ENCODE results near the gene TMEM191C. TPM values are rescaled to one million over a fixed set of nuclear protein-coding genes. Genes with fewer than 3 reads are reported as not detected.
"Not testable (repeated sequence)": the region's sequence is repeated elsewhere in the genome, so short reads cannot be mapped to it uniquely, and the experiment has no call there.

Gene TMEM191C
- total RNA-seq, 1 experiment from 2014 or later = 4.0 TPM

DNA sequence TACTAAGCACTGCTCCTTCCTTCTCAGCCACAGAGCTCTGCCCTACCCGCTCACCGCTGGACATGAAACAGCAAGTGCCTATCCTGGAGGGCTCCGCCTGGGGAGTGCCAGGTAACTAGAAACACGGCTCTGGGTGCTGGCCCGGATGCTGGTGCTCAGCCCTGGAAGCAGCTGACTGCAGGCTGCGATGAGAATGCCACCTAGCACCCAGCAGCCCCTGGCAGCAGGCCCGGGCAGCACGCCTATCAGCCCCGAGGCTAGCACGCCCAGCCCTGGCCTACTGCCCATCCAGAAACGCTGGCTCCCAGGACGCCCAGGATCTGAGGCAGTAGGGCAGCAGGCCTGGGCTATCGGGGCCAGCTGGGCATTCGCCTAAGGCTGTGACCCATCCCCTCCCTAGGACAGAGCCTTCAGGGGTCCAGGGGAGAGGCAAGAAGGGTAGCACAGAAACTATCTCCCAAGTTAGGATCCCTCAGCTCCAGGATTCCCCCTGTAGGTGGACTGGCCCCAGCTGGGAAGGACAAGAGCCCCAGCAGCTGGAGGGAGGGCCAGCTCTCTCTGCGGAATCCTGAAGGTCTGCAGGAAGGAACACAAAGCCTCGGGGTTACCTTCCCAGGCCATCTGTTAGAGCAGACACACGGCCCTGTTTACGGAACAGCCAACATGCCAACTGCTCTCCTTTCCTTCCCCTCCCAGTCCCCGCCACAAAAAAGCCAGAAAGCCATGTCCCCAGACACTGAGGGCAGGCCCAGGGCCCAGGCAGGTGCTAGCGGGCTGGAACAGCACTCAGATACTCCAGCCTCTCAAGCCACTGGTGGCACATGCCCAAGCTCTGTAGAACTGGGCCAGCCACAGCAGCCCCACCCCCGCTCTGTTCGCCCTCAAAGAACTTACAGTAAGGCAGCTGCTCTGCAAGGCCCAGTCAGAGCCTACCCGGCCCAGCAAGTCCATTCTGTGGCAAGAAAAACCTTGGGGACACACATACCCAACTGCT is 26.9 kb downstream of the TMEM191C start:
- H3K27ac ChIP-seq; H3K36me3 ChIP-seq (ENCODE audit: low read depth); CTCF ChIA-PET; H3K4me1 ChIP-seq (replicated peaks; ENCODE audit: insufficient read depth); H3K4me3 ChIP-seq; H3K27me3 ChIP-seq (ENCODE audit: insufficient read depth, low read depth); H4K20me1 ChIP-seq (ENCODE audit: insufficient read depth); H3K79me2 ChIP-seq (ENCODE audit: low read depth); H3F3A ChIP-seq (ENCODE audit: insufficient read depth, low read depth); H2AFZ ChIP-seq; intact Hi-C loops (cut with micrococcal nuclease; ENCODE audit: unreplicated experiment); BruUV-seq (replicated peaks); POLR2A ChIA-PET (ENCODE audit: unreplicated experiment); DNase-seq; H3K9me2 ChIP-seq (ENCODE audit: insufficient read depth); H3K9me3 ChIP-seq (ENCODE audit: insufficient read depth, low read depth); H3K4me2 ChIP-seq: not testable (repeated sequence)

DNA sequence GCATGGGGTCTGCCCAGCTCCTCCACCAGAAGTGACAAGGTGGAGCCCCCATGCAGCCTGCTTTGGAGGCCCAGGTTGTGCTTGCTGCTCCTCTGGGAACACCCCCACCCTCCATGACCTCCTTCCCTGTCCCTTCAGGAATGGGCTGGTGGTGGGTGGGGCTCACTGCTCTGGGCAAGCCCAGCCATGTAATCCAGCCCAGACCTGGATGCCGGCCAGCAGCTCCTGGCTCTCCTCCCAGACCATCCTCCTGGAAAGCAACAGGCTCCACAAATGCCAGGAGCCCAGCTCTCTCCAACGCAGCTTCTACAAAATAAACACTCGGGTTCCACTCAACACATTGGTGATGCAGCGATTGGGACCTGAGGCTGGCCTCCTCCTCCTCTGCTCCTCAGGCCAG is 30.8 kb downstream of the TMEM191C start:
- H3K27me3 ChIP-seq (ENCODE audit: insufficient read depth, low read depth); H3K9me3 ChIP-seq (ENCODE audit: insufficient read depth, low read depth); POLR2A ChIA-PET (ENCODE audit: unreplicated experiment); H3K9me2 ChIP-seq (ENCODE audit: insufficient read depth); H3K4me2 ChIP-seq; H2AFZ ChIP-seq; H3K79me2 ChIP-seq (ENCODE audit: low read depth); H3F3A ChIP-seq (ENCODE audit: insufficient read depth, low read depth); H3K4me3 ChIP-seq; H3K4me1 ChIP-seq (replicated peaks; ENCODE audit: insufficient read depth); H3K36me3 ChIP-seq (ENCODE audit: low read depth); H3K27ac ChIP-seq; DNase-seq; H4K20me1 ChIP-seq (ENCODE audit: insufficient read depth); CTCF ChIA-PET; BruUV-seq (replicated peaks); intact Hi-C loops (cut with micrococcal nuclease; ENCODE audit: unreplicated experiment): not testable (repeated sequence)

DNA sequence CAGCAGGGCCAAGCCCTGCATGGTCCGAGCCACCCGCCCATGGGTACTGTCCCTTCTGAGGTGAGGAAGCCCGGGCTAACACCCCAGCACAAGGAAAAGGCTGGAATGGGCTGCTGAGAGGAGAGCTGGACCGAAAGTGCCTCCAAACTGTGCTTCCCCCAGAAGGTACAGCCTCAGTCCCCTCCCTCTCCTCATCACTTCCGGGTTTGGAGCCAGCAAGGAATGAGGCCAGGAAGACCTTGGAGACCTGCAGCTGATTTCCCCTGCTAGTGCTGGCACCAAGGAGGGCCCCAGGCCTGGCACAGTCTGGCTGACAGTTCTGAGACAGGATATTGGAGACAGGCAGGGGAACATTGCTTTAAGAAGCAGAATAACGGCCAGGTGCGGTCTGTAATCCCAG is 31.3 kb downstream of the TMEM191C start:
- intact Hi-C loops (cut with micrococcal nuclease; ENCODE audit: unreplicated experiment); BruUV-seq (replicated peaks); H3K9me3 ChIP-seq (ENCODE audit: insufficient read depth, low read depth): not testable (repeated sequence)

DNA sequence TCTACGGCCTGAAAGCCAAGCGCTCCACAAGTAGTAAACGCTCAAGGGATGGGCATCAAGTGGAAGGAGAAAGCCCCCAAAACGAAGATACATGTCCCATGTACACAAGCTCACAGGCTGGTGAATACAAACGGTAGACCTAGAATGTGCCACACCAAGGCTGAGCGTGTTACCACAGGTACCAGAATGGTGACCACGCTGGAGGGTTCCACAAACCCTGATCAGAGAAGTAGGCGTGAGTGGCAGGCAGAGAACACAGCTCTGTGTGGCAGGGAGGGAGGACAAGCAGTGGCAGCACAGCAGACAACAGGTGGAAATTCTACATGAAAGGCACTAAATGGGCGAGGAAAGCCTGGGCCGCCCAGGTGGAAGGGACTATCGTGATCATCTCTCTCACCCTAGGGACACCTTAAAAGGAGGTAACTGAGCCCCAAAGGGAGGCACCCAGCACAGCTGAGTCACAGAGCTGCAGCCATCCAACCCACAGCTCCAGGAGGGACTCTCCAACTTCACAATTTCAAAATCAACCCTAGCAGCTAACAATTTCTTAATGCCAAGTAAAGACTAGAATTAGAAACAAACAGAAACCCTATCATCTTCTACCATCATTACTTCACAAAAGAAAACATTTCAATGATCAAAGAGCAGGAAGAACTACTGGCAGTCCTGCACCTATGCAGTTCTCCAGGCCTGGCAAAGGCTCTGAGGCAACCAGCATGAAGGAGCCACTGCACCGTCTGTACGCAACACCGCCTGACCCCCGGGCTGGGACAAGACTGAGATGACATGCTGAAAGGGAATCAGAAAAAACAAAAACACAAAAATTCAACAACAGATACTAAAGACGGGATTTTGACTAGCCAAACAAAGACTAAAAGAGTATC is 32.7 kb downstream of the TMEM191C start:
- CTCF ChIA-PET; H3K79me2 ChIP-seq (ENCODE audit: low read depth); BruUV-seq (replicated peaks): not testable (repeated sequence)

More for the DNA sequence above, 31.3 kb downstream of the TMEM191C start:
- H3K4me1 ChIP-seq (replicated peaks; ENCODE audit: insufficient read depth); H3K79me2 ChIP-seq (ENCODE audit: low read depth); H3K27me3 ChIP-seq (ENCODE audit: insufficient read depth, low read depth); H3K4me3 ChIP-seq; H4K20me1 ChIP-seq (ENCODE audit: insufficient read depth); H3K27ac ChIP-seq; H3K4me2 ChIP-seq; H3K36me3 ChIP-seq (ENCODE audit: low read depth); DNase-seq; H3K9me2 ChIP-seq (ENCODE audit: insufficient read depth); CTCF ChIA-PET; POLR2A ChIA-PET (ENCODE audit: unreplicated experiment); H2AFZ ChIP-seq; H3F3A ChIP-seq (ENCODE audit: insufficient read depth, low read depth): not testable (repeated sequence)

DNA sequence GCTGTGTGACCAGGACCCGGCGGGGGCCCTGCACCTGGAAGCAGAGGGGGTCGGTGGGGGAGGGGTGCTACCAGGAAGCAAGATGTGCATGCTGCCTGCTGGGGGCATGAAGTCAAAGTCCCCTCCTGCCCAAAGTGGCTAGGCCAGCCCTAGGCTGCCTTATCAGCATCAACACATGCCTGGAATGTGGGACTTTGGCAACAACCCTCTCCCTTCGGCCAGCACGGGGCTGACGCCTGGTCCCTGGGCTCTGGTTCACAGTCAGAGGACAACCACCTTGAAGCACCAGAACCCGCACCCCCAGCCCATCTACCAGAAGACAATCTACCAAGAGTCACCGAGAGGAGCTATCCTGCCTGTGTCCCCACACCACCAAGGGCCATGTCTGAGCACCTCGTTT is 43.2 kb downstream of the TMEM191C start:
- H3K79me2 ChIP-seq (ENCODE audit: low read depth); DNase-seq; H3F3A ChIP-seq (ENCODE audit: insufficient read depth, low read depth); BruUV-seq (replicated peaks); intact Hi-C loops (cut with micrococcal nuclease; ENCODE audit: unreplicated experiment); CTCF ChIA-PET; H3K36me3 ChIP-seq (ENCODE audit: low read depth); H4K20me1 ChIP-seq (ENCODE audit: insufficient read depth); H3K9me2 ChIP-seq (ENCODE audit: insufficient read depth); H3K27me3 ChIP-seq (ENCODE audit: insufficient read depth, low read depth); H3K27ac ChIP-seq; H3K4me3 ChIP-seq; H3K9me3 ChIP-seq (ENCODE audit: insufficient read depth, low read depth); POLR2A ChIA-PET (ENCODE audit: unreplicated experiment); H3K4me2 ChIP-seq; H2AFZ ChIP-seq; H3K4me1 ChIP-seq (replicated peaks; ENCODE audit: insufficient read depth): not testable (repeated sequence)

More for the DNA sequence above, 32.7 kb downstream of the TMEM191C start:
- intact Hi-C loops (cut with micrococcal nuclease; ENCODE audit: unreplicated experiment); H2AFZ ChIP-seq; H3K4me2 ChIP-seq; H3K4me3 ChIP-seq; H3K9me2 ChIP-seq (ENCODE audit: insufficient read depth); H3F3A ChIP-seq (ENCODE audit: insufficient read depth, low read depth); H3K36me3 ChIP-seq (ENCODE audit: low read depth); H3K27ac ChIP-seq; H3K4me1 ChIP-seq (replicated peaks; ENCODE audit: insufficient read depth); DNase-seq; H3K9me3 ChIP-seq (ENCODE audit: insufficient read depth, low read depth); H3K27me3 ChIP-seq (ENCODE audit: insufficient read depth, low read depth); H4K20me1 ChIP-seq (ENCODE audit: insufficient read depth); POLR2A ChIA-PET (ENCODE audit: unreplicated experiment): not testable (repeated sequence)

DNA sequence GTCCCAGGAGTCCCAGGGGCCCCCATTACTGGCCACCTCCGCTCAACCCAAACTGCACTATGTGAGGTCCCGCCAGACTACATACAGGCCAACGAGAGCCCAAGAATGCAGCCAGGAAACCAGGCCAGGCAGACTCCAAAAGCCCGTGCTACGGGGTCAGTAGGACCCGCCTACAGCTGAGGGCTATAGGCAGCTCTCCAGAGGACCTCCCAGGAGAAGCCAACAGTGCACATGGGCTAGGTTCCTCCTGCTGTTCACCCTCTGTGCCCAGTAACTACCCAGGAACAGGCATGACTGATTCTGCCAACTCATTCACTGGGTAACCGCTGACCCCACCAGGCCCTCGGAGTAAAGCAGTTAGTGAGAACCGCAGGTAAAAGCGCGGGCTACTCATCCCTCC is 44.8 kb downstream of the TMEM191C start:
- H4K20me1 ChIP-seq (ENCODE audit: insufficient read depth); H3F3A ChIP-seq (ENCODE audit: insufficient read depth, low read depth); H3K4me1 ChIP-seq (replicated peaks; ENCODE audit: insufficient read depth); CTCF ChIA-PET; H3K4me3 ChIP-seq; intact Hi-C loops (cut with micrococcal nuclease; ENCODE audit: unreplicated experiment); H3K36me3 ChIP-seq (ENCODE audit: low read depth); H3K9me2 ChIP-seq (ENCODE audit: insufficient read depth); H3K27ac ChIP-seq; H2AFZ ChIP-seq; H3K9me3 ChIP-seq (ENCODE audit: insufficient read depth, low read depth); H3K79me2 ChIP-seq (ENCODE audit: low read depth); BruUV-seq (replicated peaks); DNase-seq; POLR2A ChIA-PET (ENCODE audit: unreplicated experiment); H3K4me2 ChIP-seq; H3K27me3 ChIP-seq (ENCODE audit: insufficient read depth, low read depth): not testable (repeated sequence)

DNA sequence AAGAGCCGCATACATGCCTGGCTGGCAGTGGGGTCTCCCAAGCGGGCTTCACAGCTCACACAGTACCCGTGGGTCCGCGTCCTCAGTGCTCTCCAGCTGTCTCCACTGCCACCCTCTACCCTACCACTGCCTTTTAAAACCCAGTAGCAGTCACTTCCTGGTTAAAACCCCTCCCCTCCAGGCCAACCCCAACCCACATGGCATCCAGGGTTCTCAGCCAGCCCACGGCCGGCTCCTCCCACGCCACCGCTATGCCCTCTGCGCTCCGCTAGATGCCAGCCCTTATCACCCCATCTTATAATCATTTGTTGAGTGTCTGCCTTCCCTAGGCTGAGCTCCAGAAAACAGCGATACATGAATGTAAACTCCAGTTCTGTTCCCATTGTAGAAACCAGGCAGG is 46.9 kb downstream of the TMEM191C start:
- H3K36me3 ChIP-seq (ENCODE audit: low read depth); H3K79me2 ChIP-seq (ENCODE audit: low read depth); intact Hi-C loops (cut with micrococcal nuclease; ENCODE audit: unreplicated experiment); H3K4me3 ChIP-seq; POLR2A ChIA-PET (ENCODE audit: unreplicated experiment); H3K9me2 ChIP-seq (ENCODE audit: insufficient read depth); H2AFZ ChIP-seq; H3K4me2 ChIP-seq; CTCF ChIA-PET; H3K27me3 ChIP-seq (ENCODE audit: insufficient read depth, low read depth); H3F3A ChIP-seq (ENCODE audit: insufficient read depth, low read depth); BruUV-seq (replicated peaks); H3K27ac ChIP-seq; H3K4me1 ChIP-seq (replicated peaks; ENCODE audit: insufficient read depth); H3K9me3 ChIP-seq (ENCODE audit: insufficient read depth, low read depth); H4K20me1 ChIP-seq (ENCODE audit: insufficient read depth): not testable (repeated sequence)
- DNase-seq = peak in 1 of 2 experiments; percentile 3

Measured in PC-9 (cell line).